GM23338 (cell line): Measurements from ENCODE around the gene CNGA1. TPM values are rescaled to one million over a fixed set of nuclear protein-coding genes. Genes with fewer than 3 reads are reported as not detected.

ENCODE experiments used
- ATAC-seq: fragments of 200-7000 bp; cut with Tn5 transposase; 3 replicates; pipeline ENCODE4 v1.9.1; 2020
- DNase-seq: peaks from one replicate; pipeline ENCODE4 v3.0.0-alpha.2; 2015; ENCODE audit warnings: low spot score
- H2AFZ ChIP-seq: fragments of 200-600 bp; sonication (generic); 2 replicates; pipeline ENCODE4 v1.8.0; 2016; ENCODE audit warnings: antibody characterized with exemption, mild to moderate bottlenecking, moderate library complexity
- H3F3A ChIP-seq: fragments of 200-600 bp; sonication (generic); replicated peaks from 2 replicates; pipeline ENCODE4 v1.8.0; 2017; ENCODE audit warnings: antibody characterized with exemption, mixed run types, low read depth
- H3K27ac ChIP-seq: fragments of 200-600 bp; sonication (generic); 2 replicates; pipeline ENCODE4 v1.6.1; 2016; ENCODE audit warnings: low read depth
- H3K27me3 ChIP-seq: fragments of 200-600 bp; sonication (generic); 2 replicates; pipeline ENCODE4 v1.8.0; 2016; ENCODE audit warnings: mild to moderate bottlenecking, mixed run types, moderate library complexity; ENCODE audit not compliant: insufficient read depth
- H3K36me3 ChIP-seq: fragments of 200-600 bp; sonication (generic); 2 replicates; pipeline ENCODE4 v1.8.0; 2016; ENCODE audit warnings: mild to moderate bottlenecking; ENCODE audit not compliant: insufficient read depth
- H3K4me1 ChIP-seq: fragments of 200-600 bp; sonication (generic); 2 replicates; pipeline ENCODE4 v1.8.0; 2016; ENCODE audit warnings: mild to moderate bottlenecking, moderate library complexity; ENCODE audit not compliant: insufficient read depth
- H3K4me2 ChIP-seq: fragments of 200-600 bp; sonication (generic); 2 replicates; pipeline ENCODE4 v1.7.1; 2017; ENCODE audit warnings: mixed run types
- H3K4me3 ChIP-seq: fragments of 200-600 bp; sonication (generic); 2 replicates; pipeline ENCODE4 v1.6.1; 2016; ENCODE audit warnings: mixed run types
- H3K79me2 ChIP-seq: fragments of 200-600 bp; sonication (generic); replicated peaks from 2 replicates; pipeline ENCODE4 v1.8.0; 2017; ENCODE audit warnings: mild to moderate bottlenecking; ENCODE audit not compliant: insufficient read depth
- H3K9me2 ChIP-seq: fragments of 200-600 bp; sonication (generic); 2 replicates; pipeline ENCODE4 v1.8.0; 2017; ENCODE audit not compliant: insufficient read depth
- H4K20me1 ChIP-seq: fragments of 200-600 bp; sonication (generic); replicated peaks from 2 replicates; pipeline ENCODE4 v1.8.0; 2017; ENCODE audit warnings: mild to moderate bottlenecking; ENCODE audit not compliant: insufficient read depth
- H3K27ac Mint-ChIP-seq: 2 replicates; pipeline ENCODE4 v1.8.0; 2020; ENCODE audit warnings: inconsistent platforms, mild to moderate bottlenecking, moderate library complexity, mixed read lengths
- H3K27me3 Mint-ChIP-seq: 3 replicates; pipeline ENCODE4 v1.8.0; 2022; ENCODE audit warnings: low read depth, mild to moderate bottlenecking, moderate library complexity, mixed read lengths, inconsistent platforms; ENCODE audit not compliant: insufficient read depth, poor library complexity
- H3K36me3 Mint-ChIP-seq: 3 replicates; pipeline ENCODE4 v1.8.0; 2021; ENCODE audit warnings: low read depth, mild to moderate bottlenecking, inconsistent platforms, moderate library complexity, mixed read lengths
- H3K4me1 Mint-ChIP-seq: 3 replicates; pipeline ENCODE4 v1.8.0; 2020; ENCODE audit warnings: mild to moderate bottlenecking, inconsistent platforms, mixed read lengths
- H3K4me3 Mint-ChIP-seq: 3 replicates; pipeline ENCODE4 v1.8.0; 2021; ENCODE audit warnings: moderate library complexity, mild to moderate bottlenecking, inconsistent platforms, mixed read lengths
- H3K9me3 Mint-ChIP-seq: 3 replicates; pipeline ENCODE4 v1.8.0; 2020; ENCODE audit warnings: moderate library complexity, mild to moderate bottlenecking, inconsistent platforms, mixed read lengths
- CREB1 ChIP-seq: fragments of 250-450 bp; sonication (Bioruptor Pico); IDR thresholded peaks from 2 replicates; pipeline ENCODE4 v1.5.0; 2020; ENCODE audit warnings: low read depth, mild to moderate bottlenecking, moderate library complexity
- CTCF ChIP-seq, 2 experiments: fragments of 200-600 bp in 1 of 2; sonication (generic) in 1 of 2; conservative IDR thresholded peaks; 2 replicates each; pipeline versions ENCODE4 v1.5.1 to v1.6.1; 2016 to 2017; ENCODE audit warnings: antibody characterized with exemption in 2 of 2, low read depth in 2 of 2, mild to moderate bottlenecking in 2 of 2, moderate library complexity in 1 of 2
- ETS1 ChIP-seq: IDR thresholded peaks from 2 replicates; pipeline ENCODE4 v1.6.1; 2016; ENCODE audit warnings: antibody characterized with exemption
- EZH2 ChIP-seq: fragments of 200-600 bp; sonication (generic); IDR thresholded peaks from one replicate; pipeline ENCODE4 v1.8.0; 2017; ENCODE audit warnings: antibody characterized with exemption, mild to moderate bottlenecking, low read depth; ENCODE audit not compliant: unreplicated experiment
- EZH2phosphoT487 ChIP-seq: fragments of 200-600 bp; sonication (generic); IDR thresholded peaks from one replicate; pipeline ENCODE4 v1.8.1; 2018; ENCODE audit warnings: antibody characterized with exemption; ENCODE audit not compliant: unreplicated experiment
- JUNB ChIP-seq: IDR thresholded peaks from one replicate; pipeline ENCODE4 v1.6.1; 2016; ENCODE audit warnings: antibody characterized with exemption; ENCODE audit not compliant: unreplicated experiment
- NANOG ChIP-seq: IDR thresholded peaks from 2 replicates; pipeline ENCODE4 v1.6.1; 2016; ENCODE audit warnings: antibody characterized with exemption, borderline replicate concordance
- POLR2AphosphoS5 ChIP-seq: IDR thresholded peaks from 2 replicates; pipeline ENCODE4 v1.6.1; 2016; ENCODE audit warnings: antibody characterized with exemption, low read depth
- STAT1 ChIP-seq: IDR thresholded peaks from one replicate; pipeline ENCODE4 v1.6.1; 2016; ENCODE audit warnings: antibody characterized with exemption; ENCODE audit not compliant: unreplicated experiment
- ZNF114 ChIP-seq: fragments of 250-450 bp; sonication (Bioruptor Pico); IDR thresholded peaks from 2 replicates; pipeline ENCODE4 v1.5.0; 2020; ENCODE audit warnings: mild to moderate bottlenecking, moderate library complexity
- ZNF331 ChIP-seq: fragments of 250-450 bp; sonication (Bioruptor Pico); IDR thresholded peaks from 2 replicates; pipeline ENCODE4 v1.5.0; 2020; ENCODE audit warnings: low read depth, mild to moderate bottlenecking, moderate library complexity
- ZNF462 ChIP-seq: fragments of 250-450 bp; sonication (Bioruptor Pico); IDR thresholded peaks from 2 replicates; pipeline ENCODE4 v1.5.0; 2020; ENCODE audit warnings: mild to moderate bottlenecking, moderate library complexity
- polyA plus RNA-seq: library from polyadenylated mRNA; unstranded; fragments of >200 nt; fragmentation: Nextera tagmentation; extraction: Ambion mirVana; gene quantifications from 2 replicates; pipeline ENCODE4 v1.2.1, GENCODE V29; 2016
- total RNA-seq: library from RNA; depleted of rRNA; stranded (reverse); fragments of >200 nt; shearing (Covaris generic); gene quantifications from 2 replicates; pipeline ENCODE4 v1.2.3, GENCODE V29; 2014
- TF ChIP-seq, protein P1 (sequence below): IDR thresholded peaks from one replicate; pipeline ENCODE4 v1.6.1; 2018; ENCODE audit warnings: antibody characterized with exemption; ENCODE audit not compliant: unreplicated experiment

CNGA1 gene
- total and polyA plus RNA-seq, 2 experiments from 2014 or later: 3.3 to 4.9 TPM

DNA sequence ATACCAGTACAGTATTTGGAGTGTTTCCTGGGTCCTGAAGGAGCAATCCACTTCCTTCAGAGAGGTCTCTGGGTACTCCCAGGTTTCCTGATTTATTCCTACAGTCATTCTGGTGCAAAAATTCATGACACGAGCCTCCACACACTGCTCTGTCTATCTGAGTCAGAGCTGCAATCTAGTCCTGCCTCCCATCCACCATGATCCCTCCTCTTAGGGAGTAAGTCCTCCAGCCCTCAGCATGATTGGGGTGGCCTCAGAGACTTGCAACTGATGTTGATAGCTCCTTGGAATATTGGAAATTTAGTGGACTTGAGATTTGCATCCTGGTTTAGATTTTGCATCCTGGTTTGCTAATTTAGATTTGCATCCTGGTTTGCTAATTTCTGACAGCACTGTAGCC, 20.5 kb downstream of the CNGA1 start:
- Histone ChIP-seq H2AFZ (no peak overlapping the region), H3K4me1 (no peaks in the 10 kb centered on the region), H3K9me2 (no peaks in the 10 kb centered on the region), H3K4me3 (no peak overlapping the region), H3K79me2 (no peaks in the 10 kb centered on the region), H3K36me3 (peaks cover 25% of the 10 kb centered on the region; the same call in 1 of the 2 replicates), H3F3A (no peaks in the 10 kb centered on the region), H3K27ac (no peak overlapping the region), H3K27me3 (no peaks in the 10 kb centered on the region), H4K20me1 (no peaks in the 10 kb centered on the region), H3K4me2 (no peak overlapping the region)
- no peak for ATAC-seq
- Mint-ChIP-seq H3K27ac (no peak overlapping the region), H3K4me1 (no peaks in the 10 kb centered on the region), H3K36me3 (peaks cover 51% of the 10 kb centered on the region), H3K9me3 (peaks cover 63% of the 10 kb centered on the region), H3K4me3 (no peak overlapping the region), H3K27me3 (no peaks in the 10 kb centered on the region)
- no peak for DNase-seq
- TF ChIP-seq ZNF114 (CRISPR knock-in tag) (no peak), STAT1 (no peak), CTCF (conservative IDR thresholded peaks at IDR 0.05; ENCODE audit: low read depth in 2 of 2) (no peak), JUNB (no peak), EZH2 (no peak), POLR2AphosphoS5 (no peak), EZH2phosphoT487 (no peak), ZNF462 (no peak), ETS1 (no peak), NANOG (no peak), CREB1 (CRISPR knock-in tag) (no peak), ZNF331 (CRISPR knock-in tag) (no peak)
- TF ChIP-seq, protein P1, sequence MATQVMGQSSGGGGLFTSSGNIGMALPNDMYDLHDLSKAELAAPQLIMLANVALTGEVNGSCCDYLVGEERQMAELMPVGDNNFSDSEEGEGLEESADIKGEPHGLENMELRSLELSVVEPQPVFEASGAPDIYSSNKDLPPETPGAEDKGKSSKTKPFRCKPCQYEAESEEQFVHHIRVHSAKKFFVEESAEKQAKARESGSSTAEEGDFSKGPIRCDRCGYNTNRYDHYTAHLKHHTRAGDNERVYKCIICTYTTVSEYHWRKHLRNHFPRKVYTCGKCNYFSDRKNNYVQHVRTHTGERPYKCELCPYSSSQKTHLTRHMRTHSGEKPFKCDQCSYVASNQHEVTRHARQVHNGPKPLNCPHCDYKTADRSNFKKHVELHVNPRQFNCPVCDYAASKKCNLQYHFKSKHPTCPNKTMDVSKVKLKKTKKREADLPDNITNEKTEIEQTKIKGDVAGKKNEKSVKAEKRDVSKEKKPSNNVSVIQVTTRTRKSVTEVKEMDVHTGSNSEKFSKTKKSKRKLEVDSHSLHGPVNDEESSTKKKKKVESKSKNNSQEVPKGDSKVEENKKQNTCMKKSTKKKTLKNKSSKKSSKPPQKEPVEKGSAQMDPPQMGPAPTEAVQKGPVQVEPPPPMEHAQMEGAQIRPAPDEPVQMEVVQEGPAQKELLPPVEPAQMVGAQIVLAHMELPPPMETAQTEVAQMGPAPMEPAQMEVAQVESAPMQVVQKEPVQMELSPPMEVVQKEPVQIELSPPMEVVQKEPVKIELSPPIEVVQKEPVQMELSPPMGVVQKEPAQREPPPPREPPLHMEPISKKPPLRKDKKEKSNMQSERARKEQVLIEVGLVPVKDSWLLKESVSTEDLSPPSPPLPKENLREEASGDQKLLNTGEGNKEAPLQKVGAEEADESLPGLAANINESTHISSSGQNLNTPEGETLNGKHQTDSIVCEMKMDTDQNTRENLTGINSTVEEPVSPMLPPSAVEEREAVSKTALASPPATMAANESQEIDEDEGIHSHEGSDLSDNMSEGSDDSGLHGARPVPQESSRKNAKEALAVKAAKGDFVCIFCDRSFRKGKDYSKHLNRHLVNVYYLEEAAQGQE: no peak
